PFSK-1 (cell line): ENCODE results near the gene MAP3K6.

Experiments
- POLR2AphosphoS5 ChIP-seq: IDR thresholded peaks from 2 replicates; pipeline ENCODE4 v1.6.1; 2012; ENCODE audit warnings: low read depth, mild to moderate bottlenecking, control low read depth, low read length, moderate library complexity
- REST ChIP-seq, 2 experiments: IDR thresholded peaks; 2 replicates each; pipeline versions ENCODE4 v1.6.1 to v1.8.0; 2011 to 2012; ENCODE audit warnings: low read depth in 2 of 2, low read length in 2 of 2, control low read depth in 1 of 2, inconsistent platforms in 1 of 2, mild to moderate bottlenecking in 1 of 2, moderate library complexity in 1 of 2; ENCODE audit not compliant: insufficient read depth in 1 of 2
- TAF1 ChIP-seq: IDR thresholded peaks from 2 replicates; pipeline ENCODE4 v1.6.1; 2012; ENCODE audit warnings: low read length, control low read depth, borderline replicate concordance; ENCODE audit not compliant: insufficient read depth

GRCh38 chr1:27394925-27395324 is 28.2 kb upstream of the MAP3K6 start:
- no peak for TF ChIP-seq TAF1
- no peak for TF ChIP-seq POLR2AphosphoS5
- TF ChIP-seq REST (IDR thresholded peaks at IDR 0.05; ENCODE audit: insufficient read depth in 1 of 2, low read depth in 2 of 2, low read length in 2 of 2): no peak
